Keratinocyte (primary cell): ENCODE measurements around the gene MYRIP. TPM values are rescaled to one million over a fixed set of nuclear protein-coding genes. Genes with fewer than 3 reads are reported as not detected.

ENCODE experiments used
- DNase-seq: peaks from one replicate; pipeline ENCODE4 v3.0.0-alpha.2; 2011; ENCODE audit warnings: low read depth, missing footprints, low spot score
- FAIRE-seq: peaks from 2 replicates; lab custom pipeline; 2011; peaks lifted over from hg19 to GRCh38; lab: Jason Lieb, UNC
- H2AFZ ChIP-seq: 2 replicates; pipeline ENCODE4 v1.6.0; 2012; ENCODE audit warnings: low read length, control low read depth, inconsistent platforms; ENCODE audit not compliant: control insufficient read depth
- H3K27ac ChIP-seq: 2 replicates; pipeline ENCODE4 v1.5.1; 2011; ENCODE audit warnings: low read length; ENCODE audit not compliant: control insufficient read depth, insufficient read depth
- H3K27me3 ChIP-seq: 3 replicates; pipeline ENCODE4 v1.6.0; 2011; ENCODE audit warnings: low read length; ENCODE audit not compliant: control insufficient read depth, insufficient read depth; ENCODE audit errors: extremely low read depth
- H3K36me3 ChIP-seq, 2 experiments: 2 replicates in 1 of 2; 3 replicates in 1 of 2; pipeline ENCODE4 v1.5.1; 2011; ENCODE audit warnings: low read length in 2 of 2, mild to moderate bottlenecking in 1 of 2; ENCODE audit not compliant: control insufficient read depth in 2 of 2, insufficient read depth in 2 of 2; ENCODE audit errors: extremely low read depth in 1 of 2
- H3K4me1 ChIP-seq: 3 replicates; pipeline ENCODE4 v1.5.1; 2011; ENCODE audit warnings: low read length; ENCODE audit not compliant: control insufficient read depth, insufficient read depth; ENCODE audit errors: extremely low read depth
- H3K4me2 ChIP-seq: 3 replicates; pipeline ENCODE4 v1.6.0; 2011; ENCODE audit warnings: low read depth, low read length; ENCODE audit not compliant: control insufficient read depth, insufficient read depth; ENCODE audit errors: extremely low read depth
- H3K4me3 ChIP-seq, 3 experiments: fragments of 200-600 bp in 1 of 3; sonication (generic) in 1 of 3; 2 replicates in 2 of 3; 3 replicates in 1 of 3; pipeline ENCODE4 v1.5.1; 2011 to 2016; ENCODE audit warnings: low read length in 3 of 3, mild to moderate bottlenecking in 3 of 3, control low read depth in 2 of 3, inconsistent platforms in 1 of 3, low read depth in 1 of 3, mixed read lengths in 1 of 3, mixed run types in 1 of 3, moderate library complexity in 1 of 3; ENCODE audit not compliant: control insufficient read depth in 2 of 3, insufficient read depth in 2 of 3; ENCODE audit errors: extremely low read depth in 1 of 3
- H3K79me2 ChIP-seq: 2 replicates; pipeline ENCODE4 v1.6.0; 2012; ENCODE audit warnings: low read length; ENCODE audit not compliant: control insufficient read depth, insufficient read depth
- H3K9ac ChIP-seq: 3 replicates; pipeline ENCODE4 v1.6.0; 2011; ENCODE audit warnings: low read length; ENCODE audit not compliant: control insufficient read depth, insufficient read depth; ENCODE audit errors: extremely low read depth
- H3K9me1 ChIP-seq: 3 replicates; pipeline ENCODE4 v1.6.0; 2011; ENCODE audit warnings: low read length; ENCODE audit not compliant: control insufficient read depth, insufficient read depth; ENCODE audit errors: extremely low read depth
- H3K9me3 ChIP-seq: 2 replicates; pipeline ENCODE4 v1.5.1; 2012; ENCODE audit warnings: low read depth, low read length; ENCODE audit not compliant: control insufficient read depth
- H4K20me1 ChIP-seq: 3 replicates; pipeline ENCODE4 v1.6.0; 2011; ENCODE audit warnings: low read length; ENCODE audit not compliant: control insufficient read depth, insufficient read depth; ENCODE audit errors: extremely low read depth
- EZH2 ChIP-seq: IDR thresholded peaks from one replicate; pipeline ENCODE4 v1.6.1; 2012; ENCODE audit warnings: inconsistent platforms, mild to moderate bottlenecking, low read length, moderate library complexity
- dilution Hi-C: fragments of 300-500 bp; cut with MboI; formaldehyde crosslinking; loops from one replicate; pipeline ENCODE4 v1.7.0; 2020; ENCODE audit warnings: low sequenced_read_pairs; ENCODE audit not compliant: extremely low pct_ligation_motif_present
- polyA plus RNA-seq, 5 experiments: library from polyadenylated mRNA; depleted of rRNA in 3 of 5; stranded (reverse) in 3 of 5; stranded (forward) in 1 of 5; unstranded in 1 of 5; fragments of >200 nt; gene quantifications; 1 replicate in 1 of 5; 2 replicates in 3 of 5; 3 replicates in 1 of 5; pipeline versions ENCODE4 v1.2.1 to v1.2.3, GENCODE V29; 2011 to 2012; ENCODE audit warnings: missing spikeins in 2 of 5, low read depth in 1 of 5, low replicate concordance in 1 of 5
- TF ChIP-seq, protein P1 (sequence below), 3 experiments: IDR thresholded peaks in 1 of 3; conservative IDR thresholded peaks in 1 of 3; optimal IDR thresholded peaks in 1 of 3; 2 replicates in 2 of 3; 3 replicates in 1 of 3; pipeline versions ENCODE3 to v1.5.1; 2011; ENCODE audit warnings: low read length in 3 of 3, mild to moderate bottlenecking in 3 of 3, moderate library complexity in 2 of 3, control low read depth in 1 of 3, inconsistent platforms in 1 of 3; ENCODE audit not compliant: insufficient read depth in 2 of 3; ENCODE audit errors: extremely low read depth in 1 of 3

The MYRIP gene
- polyA plus RNA-seq, 1 donor (not counting 4 experiments of a cell fraction or from before 2014, with no cell fraction given): 0.01 TPM

DNA sequence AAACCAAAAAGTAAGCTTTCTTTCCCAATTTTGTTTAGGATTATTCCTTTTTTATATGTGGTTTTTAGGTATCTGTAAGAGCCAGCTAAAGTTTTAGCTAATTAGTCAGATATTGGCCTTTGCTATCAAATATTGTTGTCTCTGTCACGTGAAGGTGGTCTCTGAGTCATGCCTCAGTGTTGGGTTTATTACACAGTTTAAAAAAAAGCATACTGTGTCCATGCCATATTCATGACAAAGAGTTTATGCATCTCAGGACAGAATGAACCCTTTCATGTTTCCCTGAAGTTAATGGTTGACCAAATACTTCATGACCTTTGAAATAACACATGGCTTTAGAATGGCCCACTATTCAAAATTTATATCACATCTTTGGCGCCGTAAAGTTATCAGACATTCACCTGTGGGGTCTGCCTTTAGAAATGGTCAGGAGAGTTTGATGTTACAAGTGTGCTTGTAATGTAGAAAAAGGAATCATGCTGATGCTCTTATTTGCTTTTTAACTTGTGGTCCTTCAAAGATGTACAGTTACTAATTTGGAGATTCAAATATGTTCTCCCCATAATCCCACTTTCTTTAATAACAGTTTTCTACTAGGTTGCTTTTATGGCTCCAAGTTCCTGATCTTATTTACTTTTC, 101.5 kb downstream of the MYRIP start:
- Histone ChIP-seq H3K9me1 (no peaks in the 10 kb centered on the region), H3K27ac (no peak overlapping the region), H3K4me3 (no peak overlapping the region), H3K36me3 (no peaks in the 10 kb centered on the region), H3K4me2 (no peak overlapping the region), H4K20me1 (no peaks in the 10 kb centered on the region), H3K9ac (no peak overlapping the region), H3K27me3 (no peaks in the 10 kb centered on the region), H2AFZ (no peak overlapping the region), H3K9me3 (no peaks in the 10 kb centered on the region), H3K4me1 (peaks cover 10% of the 10 kb centered on the region), H3K79me2 (no peaks in the 10 kb centered on the region)
- dilution Hi-C loops: no loop called here
- no peak for DNase-seq
- TF ChIP-seq, protein P1, sequence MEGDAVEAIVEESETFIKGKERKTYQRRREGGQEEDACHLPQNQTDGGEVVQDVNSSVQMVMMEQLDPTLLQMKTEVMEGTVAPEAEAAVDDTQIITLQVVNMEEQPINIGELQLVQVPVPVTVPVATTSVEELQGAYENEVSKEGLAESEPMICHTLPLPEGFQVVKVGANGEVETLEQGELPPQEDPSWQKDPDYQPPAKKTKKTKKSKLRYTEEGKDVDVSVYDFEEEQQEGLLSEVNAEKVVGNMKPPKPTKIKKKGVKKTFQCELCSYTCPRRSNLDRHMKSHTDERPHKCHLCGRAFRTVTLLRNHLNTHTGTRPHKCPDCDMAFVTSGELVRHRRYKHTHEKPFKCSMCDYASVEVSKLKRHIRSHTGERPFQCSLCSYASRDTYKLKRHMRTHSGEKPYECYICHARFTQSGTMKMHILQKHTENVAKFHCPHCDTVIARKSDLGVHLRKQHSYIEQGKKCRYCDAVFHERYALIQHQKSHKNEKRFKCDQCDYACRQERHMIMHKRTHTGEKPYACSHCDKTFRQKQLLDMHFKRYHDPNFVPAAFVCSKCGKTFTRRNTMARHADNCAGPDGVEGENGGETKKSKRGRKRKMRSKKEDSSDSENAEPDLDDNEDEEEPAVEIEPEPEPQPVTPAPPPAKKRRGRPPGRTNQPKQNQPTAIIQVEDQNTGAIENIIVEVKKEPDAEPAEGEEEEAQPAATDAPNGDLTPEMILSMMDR (optimal IDR thresholded peaks at IDR 0.05 in 1 of 3, IDR thresholded peaks at IDR 0.05 in 1 of 3, conservative IDR thresholded peaks at IDR 0.05 in 1 of 3; ENCODE audit: extremely low read depth in 1 of 3, insufficient read depth in 2 of 3, low read length in 3 of 3): no peak
- TF ChIP-seq EZH2: no peak
- FAIRE-seq: peak; percentile 63

DNA sequence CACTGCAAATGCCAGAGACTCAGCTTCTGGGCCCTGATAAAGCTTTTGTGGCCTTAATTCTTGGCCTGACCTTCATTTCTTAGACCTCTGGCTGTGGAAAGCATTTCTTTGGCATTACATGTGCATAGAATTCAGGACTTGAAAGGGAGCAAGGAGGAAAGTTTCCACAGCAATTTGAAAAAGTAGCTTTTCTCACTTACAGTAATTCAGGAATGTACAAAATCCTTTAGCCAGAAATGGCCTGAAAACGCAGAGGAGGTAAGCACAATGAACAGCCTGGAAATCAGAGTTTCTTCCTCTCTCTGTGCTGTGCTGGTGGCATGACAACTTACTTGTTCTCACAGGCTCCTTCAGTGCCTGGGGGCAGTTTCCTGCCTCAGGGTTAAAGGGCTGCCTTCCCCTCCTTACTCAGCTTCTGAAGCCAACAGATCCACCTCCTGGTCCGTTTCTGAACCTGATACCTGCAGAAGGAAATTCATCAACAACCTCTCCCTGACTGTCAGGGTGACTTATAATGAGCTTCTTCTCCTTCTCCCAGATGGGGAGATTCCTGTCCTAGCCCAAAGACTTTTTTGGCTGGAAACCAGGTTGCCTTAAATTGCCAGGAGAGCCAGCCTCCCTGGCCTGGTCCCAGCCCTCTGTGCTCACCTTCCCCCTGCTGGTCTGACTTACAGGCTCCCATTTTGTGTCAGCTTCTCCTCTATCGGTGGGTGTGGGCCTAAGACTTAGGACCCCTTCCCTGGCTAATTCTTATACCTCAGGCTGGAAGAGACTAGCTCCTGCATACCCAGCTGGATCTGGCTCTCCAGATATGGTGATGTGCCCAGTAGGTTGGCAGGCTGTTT, 102.3 kb downstream of the MYRIP start:
- DNase-seq (no peak), FAIRE-seq (peak; percentile 52)
- Histone ChIP-seq H3K4me1 (peaks cover 13% of the 10 kb centered on the region), H3K9me3 (no peaks in the 10 kb centered on the region), H3K79me2 (no peaks in the 10 kb centered on the region), H3K9ac (no peak overlapping the region), H4K20me1 (no peaks in the 10 kb centered on the region), H3K27me3 (no peaks in the 10 kb centered on the region), H3K27ac (no peak overlapping the region), H3K4me3 (no peak overlapping the region), H3K4me2 (no peak overlapping the region), H3K36me3 (no peaks in the 10 kb centered on the region), H3K9me1 (no peaks in the 10 kb centered on the region), H2AFZ (peak overlapping the region; percentile 27)
- TF ChIP-seq EZH2: no peak
- TF ChIP-seq, protein P1 (optimal IDR thresholded peaks at IDR 0.05 in 1 of 3, IDR thresholded peaks at IDR 0.05 in 1 of 3, conservative IDR thresholded peaks at IDR 0.05 in 1 of 3; ENCODE audit: extremely low read depth in 1 of 3, insufficient read depth in 2 of 3, low read length in 3 of 3): peak in 2 of 3 experiments; percentile 9 to 11
- dilution Hi-C loops: no loop called here
